Spinal cord (tissue), 10 donors: ENCODE data around the gene STARD8. TPM values are rescaled to one million over a fixed set of nuclear protein-coding genes. Genes with fewer than 3 reads are reported as not detected.
"Not testable (repeated sequence)": the region's sequence is repeated elsewhere in the genome, so short reads cannot be mapped to it uniquely, and the experiment has no call there.

Source experiments
- DNase-seq, 6 donors: peaks; one replicate each; pipeline versions ENCODE4 v3.0.0 to v3.0.0-alpha.2; 2013 to 2015; ENCODE audit warnings: low spot score in 6 of 6, low read depth in 4 of 6
- H3K27ac ChIP-seq: one replicate; pipeline ENCODE4 v1.5.1; 2013; ENCODE audit warnings: low read depth, low read length, control low read depth
- H3K27me3 ChIP-seq: one replicate; pipeline ENCODE4 v1.6.1; 2013; ENCODE audit warnings: low read length; ENCODE audit not compliant: control insufficient read depth, insufficient read depth
- H3K36me3 ChIP-seq: one replicate; pipeline ENCODE4 v1.6.1; 2013; ENCODE audit warnings: low read length; ENCODE audit not compliant: control insufficient read depth, insufficient read depth
- H3K4me1 ChIP-seq: one replicate; pipeline ENCODE4 v1.6.1; 2013; ENCODE audit warnings: low read length; ENCODE audit not compliant: control insufficient read depth, insufficient read depth
- H3K4me3 ChIP-seq: one replicate; pipeline ENCODE4 v1.5.1; 2013; ENCODE audit warnings: low read depth, low read length, control low read depth
- H3K9me3 ChIP-seq: one replicate; pipeline ENCODE4 v1.6.1; 2013; ENCODE audit warnings: low read length; ENCODE audit not compliant: control insufficient read depth, insufficient read depth
- WGBS: methylation state at CpG from one replicate; pipeline ENCODE4 v1.1.5; 2013; ENCODE audit warnings: missing lambda C conversion rate; ENCODE audit not compliant: insufficient coverage; 5-methylcytosine and 5-hydroxymethylcytosine counted together
- polyA plus RNA-seq, 2 donors: library from polyadenylated mRNA; unstranded; fragments of 120-200 nt; gene quantifications; one replicate each; pipeline ENCODE4 v1.2.1, GENCODE V29; 2013; ENCODE audit not compliant: insufficient read length in 2 of 2
- total RNA-seq, 2 donors: library from RNA; depleted of rRNA in 1 of 2; stranded (reverse); fragments of 120-200 nt in 1 of 2; fragments of >200 nt in 1 of 2; gene quantifications; one replicate each; pipeline versions ENCODE4 v1.2.3 to v1.2.4, GENCODE V29; 2013 to 2014
- donor health status: healthy.

Gene STARD8
- total and polyA plus RNA-seq, 4 donors = 6.8 to 9.3 (median 8.6) TPM

DNA sequence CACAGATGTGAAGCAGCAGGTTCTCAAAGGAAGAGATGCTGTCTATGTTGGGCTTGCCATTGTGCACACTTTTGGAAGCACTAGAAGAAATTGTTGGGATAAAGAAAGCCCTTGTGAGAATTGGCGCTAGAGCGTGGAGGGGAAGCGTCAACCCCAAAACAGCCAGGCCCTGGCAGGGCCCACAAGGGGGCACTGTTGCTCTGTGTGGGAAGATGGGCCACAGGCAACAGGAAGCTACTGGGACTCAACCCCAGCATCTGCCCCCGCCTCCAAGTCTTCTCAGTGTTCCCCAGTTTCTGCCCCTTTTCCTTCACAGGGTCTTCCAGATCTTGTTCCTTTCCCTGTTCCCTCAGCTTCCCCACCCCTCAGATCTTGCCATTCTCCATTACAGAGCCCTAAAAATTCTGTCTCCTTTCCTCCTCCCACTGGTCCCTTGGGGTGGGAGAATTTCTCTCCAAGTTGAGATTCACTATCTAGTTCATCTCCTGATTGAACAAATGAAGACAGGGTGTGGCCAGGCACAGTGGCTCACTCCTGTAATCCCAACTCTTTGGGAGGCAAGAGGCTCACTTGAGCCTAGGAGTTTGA is 85.5 kb downstream of the STARD8 start:
- Histone ChIP-seq H3K4me1 (no peaks in the 10 kb centered on the region), H3K4me3 (no peak overlapping the region), H3K36me3 (no peaks in the 10 kb centered on the region), H3K27ac (no peak overlapping the region), H3K9me3 (no peaks in the 10 kb centered on the region), H3K27me3 (no peaks in the 10 kb centered on the region)
- peak in 2 of 6 donors; percentile 1 to 35 for DNase-seq
- 25% methylated on average over 4 of the region's 4 CpGs for WGBS

- Histone ChIP-seq H3K4me1 (no peaks in the 10 kb centered on the region), H3K27ac (no peak overlapping the region), H3K36me3 (no peaks in the 10 kb centered on the region), H3K9me3 (no peaks in the 10 kb centered on the region), H3K4me3 (no peak overlapping the region), H3K27me3 (no peaks in the 10 kb centered on the region)
- DNase-seq = no peak
- no CpG with 5 or more reads among the region's 1 CpG for WGBS
Observed at GRCh38 chrX:68735266-68735665, 87.8 kb downstream of the STARD8 start.

GRCh38 chrX:68741864-68742263 is 94.4 kb downstream of the STARD8 start:
- WGBS = no CpG with 5 or more reads among the region's 3 CpGs
- not testable (repeated sequence) for H3K4me1 ChIP-seq, DNase-seq, H3K4me3 ChIP-seq, H3K9me3 ChIP-seq, H3K36me3 ChIP-seq, H3K27ac ChIP-seq, H3K27me3 ChIP-seq

GRCh38 chrX:68743754-68744153 is 96.3 kb downstream of the STARD8 start:
- H3K27ac ChIP-seq = no peak overlapping the region
- no peaks in the 10 kb centered on the region for H3K36me3 ChIP-seq
- WGBS = 100% methylated on average over 1 of the region's 1 CpG
- H3K4me3 ChIP-seq = no peak overlapping the region
- no peaks in the 10 kb centered on the region for H3K4me1 ChIP-seq
- H3K9me3 ChIP-seq = no peaks in the 10 kb centered on the region
- H3K27me3 ChIP-seq = no peaks in the 10 kb centered on the region
- no peak for DNase-seq

DNA sequence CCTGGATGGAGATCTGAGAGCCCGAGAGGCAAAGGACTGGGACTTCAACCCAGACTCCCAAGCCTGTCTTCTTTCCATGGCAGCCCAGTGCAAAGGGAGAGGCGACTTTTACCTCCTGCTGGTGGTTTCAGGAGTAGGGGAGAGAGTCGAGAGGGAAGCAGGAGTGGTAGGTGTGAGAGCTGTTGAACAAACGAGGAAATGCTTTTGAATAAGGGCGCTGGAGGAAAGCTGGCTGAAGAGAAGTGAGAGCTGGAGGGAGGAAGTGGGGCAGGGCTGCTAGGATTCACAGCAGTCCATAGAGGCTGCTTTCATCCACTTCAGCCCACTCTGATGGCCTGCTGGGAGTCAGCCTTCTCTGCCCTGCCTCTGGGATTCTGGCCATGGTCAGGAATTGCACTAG is 99.5 kb downstream of the STARD8 start:
- Histone ChIP-seq H3K9me3 (no peaks in the 10 kb centered on the region), H3K27ac (no peak overlapping the region)
- 34% methylated on average over 4 of the region's 5 CpGs for WGBS

DNA sequence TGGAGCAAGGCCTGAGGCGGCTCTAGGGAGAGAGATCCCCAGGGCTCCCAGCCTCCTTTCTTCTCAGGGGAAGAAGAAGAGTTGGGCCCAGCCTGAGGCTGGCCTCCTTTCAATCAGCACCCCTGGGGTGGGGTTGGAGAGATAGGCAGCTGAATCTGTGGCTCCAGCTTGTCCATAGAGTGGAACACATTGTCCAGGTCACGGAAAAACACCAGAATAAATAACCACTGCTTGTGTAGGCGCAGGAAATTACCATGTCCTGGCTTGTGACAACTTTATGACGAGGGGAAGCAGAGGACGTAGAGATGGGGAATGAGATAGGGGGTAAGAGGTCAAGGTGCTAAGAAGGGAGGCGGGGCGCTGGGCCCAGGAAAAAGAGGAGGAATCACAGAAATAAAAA is 100.6 kb downstream of the STARD8 start:
- H3K27me3 ChIP-seq = no peaks in the 10 kb centered on the region
- DNase-seq = no peak
- H3K4me3 ChIP-seq = no peak overlapping the region
- no peaks in the 10 kb centered on the region for H3K9me3 ChIP-seq
- H3K4me1 ChIP-seq = no peaks in the 10 kb centered on the region
- no peaks in the 10 kb centered on the region for H3K36me3 ChIP-seq
- WGBS = 66% methylated on average over 3 of the region's 7 CpGs
- no peak overlapping the region for H3K27ac ChIP-seq

More for the DNA sequence above, 99.5 kb downstream of the STARD8 start:
- no peak overlapping the region for H3K4me3 ChIP-seq
- DNase-seq = no peak
- no peaks in the 10 kb centered on the region for H3K4me1 ChIP-seq
- H3K36me3 ChIP-seq = no peaks in the 10 kb centered on the region
- H3K27me3 ChIP-seq = no peaks in the 10 kb centered on the region

GRCh38 chrX:68749426-68749825 is 102.0 kb downstream of the STARD8 start:
- Histone ChIP-seq H3K36me3 (no peaks in the 10 kb centered on the region), H3K4me1 (no peaks in the 10 kb centered on the region), H3K9me3 (no peaks in the 10 kb centered on the region), H3K4me3 (no peak overlapping the region), H3K27me3 (no peaks in the 10 kb centered on the region), H3K27ac (no peak overlapping the region)
- no peak for DNase-seq
- 76% methylated on average over 3 of the region's 3 CpGs for WGBS

DNA sequence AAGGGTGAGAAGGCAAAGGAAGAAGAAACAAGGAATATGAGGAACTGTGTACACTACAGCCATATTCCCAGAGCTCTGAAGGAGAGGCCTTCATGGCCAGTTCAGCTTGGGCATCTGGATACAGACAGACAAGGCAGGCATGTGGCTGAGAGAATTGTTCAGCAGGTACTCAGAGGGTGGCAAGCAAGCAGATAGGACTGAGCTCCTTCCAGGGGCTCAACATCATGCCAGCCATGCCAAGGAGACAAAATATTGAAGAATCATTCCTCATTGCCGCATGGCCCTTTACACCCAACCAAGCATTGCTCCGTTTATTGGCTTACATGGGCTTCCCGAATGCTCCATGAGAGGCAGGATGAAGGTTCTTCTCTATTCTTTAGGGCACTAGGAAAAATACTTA is 102.8 kb downstream of the STARD8 start:
- Histone ChIP-seq H3K27me3 (no peaks in the 10 kb centered on the region), H3K4me3 (no peak overlapping the region), H3K9me3 (no peaks in the 10 kb centered on the region), H3K4me1 (no peaks in the 10 kb centered on the region), H3K36me3 (no peaks in the 10 kb centered on the region), H3K27ac (no peak overlapping the region)
- no peak for DNase-seq
- no CpG with 5 or more reads among the region's 3 CpGs for WGBS

DNA sequence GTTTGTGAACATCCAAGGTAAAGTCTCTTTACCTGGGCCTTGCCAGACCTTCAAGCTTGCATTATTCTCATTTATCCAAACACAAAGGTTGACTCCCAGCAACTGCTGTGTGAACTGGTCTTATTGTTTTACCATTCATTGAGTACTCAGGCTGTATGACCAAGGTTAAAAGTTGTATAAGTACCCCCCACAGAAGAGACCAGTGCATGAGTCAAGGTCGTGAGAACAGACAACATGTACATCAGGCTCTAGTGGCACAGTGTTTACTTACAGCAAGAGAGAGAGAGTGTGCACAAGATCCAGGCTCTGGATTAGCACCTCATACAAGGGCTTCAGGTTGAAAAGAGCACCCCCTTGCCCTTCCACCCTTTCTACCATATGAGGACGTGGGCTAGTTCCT is 103.9 kb downstream of the STARD8 start:
- H3K27me3 ChIP-seq = no peaks in the 10 kb centered on the region
- no peak for DNase-seq
- WGBS = 80% methylated on average over 2 of the region's 2 CpGs
- H3K36me3 ChIP-seq = no peaks in the 10 kb centered on the region
- no peak overlapping the region for H3K4me3 ChIP-seq
- no peaks in the 10 kb centered on the region for H3K9me3 ChIP-seq
- H3K4me1 ChIP-seq = no peaks in the 10 kb centered on the region
- H3K27ac ChIP-seq = no peak overlapping the region

GRCh38 chrX:68753218-68753617 is 105.8 kb downstream of the STARD8 start:
- no peak overlapping the region for H3K27ac ChIP-seq
- no CpG with 5 or more reads among the region's 2 CpGs for WGBS
- DNase-seq = no peak
- no peak overlapping the region for H3K4me3 ChIP-seq
- H3K36me3 ChIP-seq = no peaks in the 10 kb centered on the region
- no peaks in the 10 kb centered on the region for H3K4me1 ChIP-seq
- no peaks in the 10 kb centered on the region for H3K9me3 ChIP-seq
- H3K27me3 ChIP-seq = no peaks in the 10 kb centered on the region
